Measurements from ENCODE around the gene SAMD15.

GRCh38 chr14:77355811-77356210 is 21.4 kb upstream of the SAMD15 start:
- no peak for TF ChIP-seq CTCF (IDR thresholded peaks at IDR 0.05)
- no peak for TF ChIP-seq POLR2A (IDR thresholded peaks at IDR 0.05)
